Kidney glomerular epithelial cell (primary cell): ENCODE results near the gene SLC22A12.

Experiments
- DNase-seq: peaks from one replicate; lab custom pipeline; 2025; lab: John Stamatoyannopoulos, UW

The SLC22A12 gene

GRCh38 chr11:64647019-64647779 is 56.2 kb downstream of the SLC22A12 start:
- no peak for DNase-seq

GRCh38 chr11:64648551-64648950 is 57.5 kb downstream of the SLC22A12 start:
- DNase-seq, result no peak

GRCh38 chr11:64649291-64649697 is 58.3 kb downstream of the SLC22A12 start:
- DNase-seq, result no peak

- no peak for DNase-seq
Measured at GRCh38 chr11:64650923-64651523, 60.0 kb downstream of the SLC22A12 start.
